ENCODE data around the gene AHSG.

GRCh38 chr3:186621894-186622650 lies 9.2 kb downstream of the AHSG start:
- TF ChIP-seq SUZ12 (IDR thresholded peaks at IDR 0.05) = no peak
- TF ChIP-seq FOXM1 (IDR thresholded peaks at IDR 0.05; ENCODE audit: borderline replicate concordance) = no peak
- no peak for TF ChIP-seq SP1 (IDR thresholded peaks at IDR 0.05)

Data from HEK293T (cell line).